ENCODE data around the gene ST3GAL2. TPM values are rescaled to one million over a fixed set of nuclear protein-coding genes. Genes with fewer than 3 reads are reported as not detected.
A peak's percentile ranks its signal among the peaks of the same experiment; 100 is the strongest.

ST3GAL2 gene, protein sequence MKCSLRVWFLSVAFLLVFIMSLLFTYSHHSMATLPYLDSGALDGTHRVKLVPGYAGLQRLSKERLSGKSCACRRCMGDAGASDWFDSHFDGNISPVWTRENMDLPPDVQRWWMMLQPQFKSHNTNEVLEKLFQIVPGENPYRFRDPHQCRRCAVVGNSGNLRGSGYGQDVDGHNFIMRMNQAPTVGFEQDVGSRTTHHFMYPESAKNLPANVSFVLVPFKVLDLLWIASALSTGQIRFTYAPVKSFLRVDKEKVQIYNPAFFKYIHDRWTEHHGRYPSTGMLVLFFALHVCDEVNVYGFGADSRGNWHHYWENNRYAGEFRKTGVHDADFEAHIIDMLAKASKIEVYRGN
- total RNA-seq (2012; rRNA removed), result 20.8 and 22.5 TPM in 2 replicates

DNA sequence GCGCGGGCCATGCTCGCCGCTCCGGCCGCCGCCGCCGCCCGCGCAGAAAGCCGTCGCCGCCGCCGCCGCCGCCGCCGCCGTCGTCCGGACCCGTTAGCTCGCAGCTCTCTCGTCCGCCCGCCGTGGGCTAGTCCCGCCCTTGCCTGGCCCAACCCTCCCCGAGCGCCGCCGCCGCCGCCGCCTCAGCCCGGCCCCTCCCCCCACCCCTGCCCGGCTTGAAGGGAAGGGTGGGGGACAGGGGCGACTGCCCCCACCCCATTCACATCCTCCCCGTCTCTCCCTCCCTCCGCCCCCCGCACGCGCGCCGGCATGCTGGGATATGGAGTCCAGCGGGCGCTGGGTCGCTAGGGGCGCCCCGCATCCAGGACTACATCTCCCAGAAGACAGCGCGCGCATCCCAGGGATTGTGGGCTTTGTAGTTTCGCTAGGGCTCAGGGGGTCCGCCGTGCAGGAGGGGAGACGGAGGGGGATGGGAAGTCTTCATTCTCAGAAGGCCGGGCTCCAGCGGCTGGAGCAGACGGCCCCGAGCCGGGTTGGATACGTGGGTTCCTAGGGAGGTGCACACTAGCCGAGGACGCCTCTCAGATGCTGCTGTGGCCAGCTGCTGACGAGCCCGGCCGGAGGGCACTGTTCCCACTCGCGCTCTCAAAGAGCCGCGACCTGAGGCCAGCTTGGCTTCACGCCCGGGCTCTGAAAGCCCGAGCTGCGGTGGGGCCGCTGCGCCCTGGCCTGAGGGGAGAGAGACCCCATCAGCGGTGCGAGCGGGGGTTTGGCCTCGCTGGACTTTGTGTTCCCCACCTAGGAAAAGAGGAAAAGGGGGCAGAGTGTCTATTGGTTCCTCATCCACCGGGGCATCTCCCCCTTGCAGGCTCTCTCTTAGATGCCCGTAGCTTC is at the start of gene ST3GAL2:
Gene ST3GAL2, minus strand, starts transcription at position 132 of the 894 bp plus-strand sequence. CDS start 40,570 bp downstream, outside the sequence.
- Histone ChIP-seq H3K9me3 (replicated peaks; ENCODE audit: low read length) (no peaks in the 10 kb centered on the region), H3K9ac (ENCODE audit: low read depth, low read length) (peak within 1 kb of the TSS; percentile 80), H3K4me3 (ENCODE audit: low read length) (peak within 1 kb of the TSS; percentile 87)

DNA sequence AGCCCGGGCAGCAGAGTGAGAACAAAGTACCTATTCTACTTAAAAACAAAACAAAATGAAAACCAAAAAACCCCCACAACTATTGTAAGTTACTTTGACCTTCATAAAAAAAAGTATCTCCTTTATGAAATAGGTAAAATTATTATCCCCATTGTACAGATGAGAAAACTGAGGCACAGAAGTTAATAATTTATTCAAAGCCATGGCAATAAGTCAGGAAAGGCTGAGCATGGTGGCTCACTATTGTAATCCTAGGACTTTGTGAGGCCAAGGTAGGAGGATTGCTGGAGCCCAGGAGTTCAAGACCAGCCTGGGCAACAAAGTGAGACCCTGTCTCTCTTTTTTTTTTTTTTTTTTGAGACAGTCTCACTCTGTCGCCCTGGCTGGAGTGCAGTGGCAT is 46.0 kb upstream of the ST3GAL2 start:
- H3K9ac ChIP-seq (ENCODE audit: low read depth, low read length), result no peak overlapping the region
- no peaks in the 10 kb centered on the region for H3K9me3 ChIP-seq (replicated peaks; ENCODE audit: low read length)
- no peak overlapping the region for H3K4me3 ChIP-seq (ENCODE audit: low read length)
- no peak overlapping the region for H3K4me2 ChIP-seq (ENCODE audit: low read length)
- H3K27me3 ChIP-seq (ENCODE audit: control insufficient read depth, insufficient read depth, low read length), result no peaks in the 10 kb centered on the region
- peaks cover 20% of the 10 kb centered on the region for H3K4me1 ChIP-seq (ENCODE audit: control insufficient read depth, insufficient read depth, low read length)
- H3K36me3 ChIP-seq (ENCODE audit: insufficient read depth, low read length), result peaks cover 20% of the 10 kb centered on the region

More for the DNA sequence above, at the start of gene ST3GAL2:
- H3K4me1 ChIP-seq (ENCODE audit: control insufficient read depth, insufficient read depth, low read length), result peaks cover 29% of the 10 kb centered on the region
- H3K4me2 ChIP-seq (ENCODE audit: low read length), result peak within 1 kb of the TSS; percentile 97
- H3K36me3 ChIP-seq (ENCODE audit: insufficient read depth, low read length), result peaks cover 7% of the 10 kb centered on the region
- no peaks in the 10 kb centered on the region for H3K27me3 ChIP-seq (ENCODE audit: control insufficient read depth, insufficient read depth, low read length)

DNA sequence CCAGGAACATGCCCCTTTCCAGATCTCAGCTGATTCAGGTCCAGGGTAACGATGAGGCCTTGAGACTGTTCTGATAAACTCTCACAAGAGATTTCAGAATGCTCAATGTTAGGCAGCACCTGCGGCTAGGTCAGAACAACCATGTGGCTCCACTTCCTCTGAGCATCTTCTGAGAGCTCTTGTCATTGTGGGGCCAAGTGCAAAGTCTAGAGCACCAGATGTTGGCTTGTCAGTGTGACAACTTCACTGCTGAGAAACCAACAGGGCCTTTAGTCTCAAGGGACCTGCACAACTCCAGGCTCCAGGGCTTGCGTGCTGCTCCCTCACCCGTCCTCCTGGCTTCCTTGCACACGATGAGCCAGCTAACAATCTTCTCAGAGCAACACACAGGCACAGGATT is 44.5 kb upstream of the ST3GAL2 start:
- H3K36me3 ChIP-seq (ENCODE audit: insufficient read depth, low read length), result peaks cover 35% of the 10 kb centered on the region
- H3K4me3 ChIP-seq (ENCODE audit: low read length), result no peak overlapping the region
- H3K9ac ChIP-seq (ENCODE audit: low read depth, low read length), result no peak overlapping the region
- peaks cover 15% of the 10 kb centered on the region for H3K4me1 ChIP-seq (ENCODE audit: control insufficient read depth, insufficient read depth, low read length)
- H3K9me3 ChIP-seq (replicated peaks; ENCODE audit: low read length), result no peaks in the 10 kb centered on the region
- no peaks in the 10 kb centered on the region for H3K27me3 ChIP-seq (ENCODE audit: control insufficient read depth, insufficient read depth, low read length)
- H3K4me2 ChIP-seq (ENCODE audit: low read length), result no peak overlapping the region

DNA sequence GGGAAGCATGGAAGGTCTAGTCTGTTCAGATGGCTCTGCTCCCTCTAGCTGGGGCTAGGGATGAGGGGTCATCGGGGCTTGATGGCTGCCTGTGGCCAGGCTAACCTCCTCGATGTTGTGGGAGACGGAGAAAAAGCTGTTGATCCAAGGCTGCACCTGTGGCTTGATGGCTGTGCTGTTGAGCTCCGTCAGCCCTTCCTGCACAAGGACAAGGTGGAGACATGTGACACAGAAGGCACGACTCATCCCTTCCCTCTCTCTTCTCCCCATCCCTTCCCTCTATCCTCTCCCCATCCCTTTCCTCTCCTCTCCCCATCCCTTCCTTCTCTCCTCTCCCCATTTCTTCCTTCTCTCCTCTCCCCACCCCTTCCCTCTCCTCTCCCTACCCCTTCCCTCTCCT is 43.7 kb upstream of the ST3GAL2 start:
- Histone ChIP-seq H3K4me3 (ENCODE audit: low read length) (no peak overlapping the region), H3K9ac (ENCODE audit: low read depth, low read length) (no peak overlapping the region), H3K27me3 (ENCODE audit: control insufficient read depth, insufficient read depth, low read length) (no peaks in the 10 kb centered on the region), H3K36me3 (ENCODE audit: insufficient read depth, low read length) (peaks cover 42% of the 10 kb centered on the region), H3K4me1 (ENCODE audit: control insufficient read depth, insufficient read depth, low read length) (peaks cover 15% of the 10 kb centered on the region), H3K4me2 (ENCODE audit: low read length) (peak overlapping the region; percentile 11), H3K9me3 (replicated peaks; ENCODE audit: low read length) (no peaks in the 10 kb centered on the region)

DNA sequence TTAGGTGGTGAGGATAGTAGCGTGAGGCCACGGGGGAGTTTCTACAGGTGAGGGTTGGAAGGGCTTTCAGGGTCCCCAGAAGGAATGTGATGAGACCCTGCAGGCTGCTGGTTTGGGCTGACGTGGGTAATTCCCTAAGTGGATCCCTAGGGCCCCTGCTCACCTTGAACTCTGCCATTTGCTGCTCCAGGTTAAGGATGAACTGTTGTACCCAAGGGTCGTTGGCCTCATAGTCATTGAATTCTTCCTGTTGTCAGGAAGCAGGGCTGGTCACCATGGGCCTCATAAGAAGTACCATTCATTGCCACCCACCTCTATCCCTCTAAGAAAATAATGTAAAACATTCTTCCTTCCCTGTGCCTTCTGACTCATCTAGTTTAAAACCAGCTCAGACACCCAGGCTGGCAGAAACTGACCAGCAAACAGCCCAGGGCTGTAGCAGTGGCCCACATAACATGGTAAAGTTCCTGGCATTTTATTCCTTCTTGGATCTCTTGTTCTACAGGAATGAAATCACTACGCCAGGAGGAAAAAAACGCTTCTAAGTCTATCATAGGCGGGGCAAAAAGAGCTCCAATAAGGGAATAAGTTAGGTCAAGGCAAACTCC is 43.1 kb upstream of the ST3GAL2 start:
- peak overlapping the region; percentile 11 for H3K4me2 ChIP-seq (ENCODE audit: low read length)
- peaks cover 15% of the 10 kb centered on the region for H3K4me1 ChIP-seq (ENCODE audit: control insufficient read depth, insufficient read depth, low read length)
- no peaks in the 10 kb centered on the region for H3K9me3 ChIP-seq (replicated peaks; ENCODE audit: low read length)
- peaks cover 42% of the 10 kb centered on the region for H3K36me3 ChIP-seq (ENCODE audit: insufficient read depth, low read length)
- H3K4me3 ChIP-seq (ENCODE audit: low read length), result no peak overlapping the region
- H3K27me3 ChIP-seq (ENCODE audit: control insufficient read depth, insufficient read depth, low read length), result no peaks in the 10 kb centered on the region
- no peak overlapping the region for H3K9ac ChIP-seq (ENCODE audit: low read depth, low read length)

DNA sequence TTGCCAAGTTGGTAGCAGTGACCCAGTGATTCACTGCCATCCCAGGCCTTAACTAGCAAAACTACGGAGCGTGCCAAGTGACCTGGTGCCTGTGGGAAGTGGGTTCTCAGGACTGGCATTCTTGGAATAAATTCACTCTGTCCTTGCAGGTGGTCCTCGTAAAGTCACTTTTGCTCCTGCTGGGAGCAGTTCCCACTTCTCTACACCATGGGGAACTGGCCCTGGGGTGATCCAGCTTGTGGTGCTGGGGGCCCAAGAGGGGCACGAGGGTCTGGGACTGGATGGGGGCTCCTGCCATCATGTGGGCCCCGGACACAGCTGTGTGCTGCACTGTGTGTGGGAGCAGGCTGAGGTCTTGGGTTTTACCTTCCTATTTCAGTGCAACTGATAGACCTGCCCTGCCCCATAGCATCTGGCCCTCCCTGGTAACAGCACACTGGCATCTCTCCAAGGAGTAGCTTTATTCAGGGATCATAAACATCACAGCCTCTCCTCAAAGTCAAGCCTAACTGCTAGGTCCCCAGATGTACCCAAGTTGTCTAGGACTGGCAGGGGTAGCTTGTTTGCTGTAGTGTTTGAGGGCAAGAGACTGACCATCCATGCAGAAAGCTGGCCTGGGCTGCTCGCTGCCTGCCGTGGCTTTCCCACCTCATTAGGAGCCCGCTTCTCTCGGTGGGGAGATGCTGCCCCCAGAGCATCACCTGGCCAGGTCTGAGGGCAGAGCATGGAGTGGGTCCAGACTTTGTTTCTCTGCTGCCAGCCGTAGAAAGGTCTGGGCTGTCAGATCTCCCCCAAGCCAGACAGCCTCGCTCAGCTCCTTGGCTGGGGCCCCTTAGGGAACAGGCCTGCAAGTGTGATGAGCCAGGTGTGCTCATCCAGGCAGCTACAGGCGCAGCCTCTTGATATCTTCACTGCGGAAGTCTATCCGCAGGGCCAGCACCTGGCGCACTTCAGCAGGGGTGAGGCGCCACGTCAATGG is 41.5 kb upstream of the ST3GAL2 start:
- Histone ChIP-seq H3K4me3 (ENCODE audit: low read length) (no peak overlapping the region), H3K4me2 (ENCODE audit: low read length) (no peak overlapping the region), H3K9ac (ENCODE audit: low read depth, low read length) (no peak overlapping the region), H3K36me3 (ENCODE audit: insufficient read depth, low read length) (peaks cover 42% of the 10 kb centered on the region), H3K4me1 (ENCODE audit: control insufficient read depth, insufficient read depth, low read length) (peaks cover 25% of the 10 kb centered on the region), H3K27me3 (ENCODE audit: control insufficient read depth, insufficient read depth, low read length) (no peaks in the 10 kb centered on the region), H3K9me3 (replicated peaks; ENCODE audit: low read length) (no peaks in the 10 kb centered on the region)

DNA sequence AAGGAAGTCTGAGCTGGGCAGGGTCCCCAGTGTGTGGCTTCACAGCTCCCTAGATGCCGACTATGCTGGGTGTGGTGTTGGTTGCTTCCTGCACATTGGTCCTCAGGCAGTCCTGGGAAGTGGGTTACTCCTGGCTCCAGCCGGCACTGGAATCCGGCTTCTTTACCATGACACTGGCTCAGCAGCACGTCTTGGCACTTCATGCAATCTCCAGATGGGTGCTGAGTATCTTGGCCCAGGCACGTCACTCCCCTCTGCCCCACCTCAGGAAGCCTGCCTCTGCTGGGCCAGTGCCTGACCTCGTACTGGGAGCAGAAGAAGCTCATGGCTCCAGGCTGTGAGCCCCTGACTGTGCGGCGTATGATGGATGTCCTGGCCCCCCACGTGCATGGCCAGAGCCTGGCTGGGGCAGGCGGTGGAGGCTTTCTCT is 40.0 kb upstream of the ST3GAL2 start:
- Histone ChIP-seq H3K9me3 (replicated peaks; ENCODE audit: low read length) (no peaks in the 10 kb centered on the region), H3K9ac (ENCODE audit: low read depth, low read length) (no peak overlapping the region), H3K4me3 (ENCODE audit: low read length) (no peak overlapping the region), H3K36me3 (ENCODE audit: insufficient read depth, low read length) (peaks cover 42% of the 10 kb centered on the region), H3K27me3 (ENCODE audit: control insufficient read depth, insufficient read depth, low read length) (no peaks in the 10 kb centered on the region), H3K4me1 (ENCODE audit: control insufficient read depth, insufficient read depth, low read length) (peaks cover 25% of the 10 kb centered on the region), H3K4me2 (ENCODE audit: low read length) (no peak overlapping the region)

DNA sequence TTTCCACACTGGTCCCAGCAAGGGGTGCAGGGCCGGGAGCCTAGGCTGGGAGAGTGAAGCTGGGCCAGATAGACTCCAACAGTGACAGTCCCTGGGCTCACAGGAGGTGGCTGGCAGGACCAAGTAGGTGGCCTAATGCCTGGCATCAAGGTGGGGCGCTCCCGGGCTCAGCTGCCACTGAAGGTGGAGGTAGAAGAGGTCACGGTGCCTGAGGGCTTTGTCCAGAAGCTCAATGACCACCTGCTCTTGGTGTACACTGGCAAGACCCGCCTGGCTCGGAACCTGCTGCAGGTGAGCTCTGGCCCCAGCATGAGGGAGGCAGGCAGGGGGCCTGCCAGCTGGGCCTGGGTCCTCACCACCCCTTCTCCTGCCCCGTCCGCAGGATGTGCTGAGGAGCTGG is 39.3 kb upstream of the ST3GAL2 start:
- H3K9ac ChIP-seq (ENCODE audit: low read depth, low read length), result no peak overlapping the region
- no peaks in the 10 kb centered on the region for H3K27me3 ChIP-seq (ENCODE audit: control insufficient read depth, insufficient read depth, low read length)
- H3K36me3 ChIP-seq (ENCODE audit: insufficient read depth, low read length), result peaks cover 42% of the 10 kb centered on the region
- H3K4me2 ChIP-seq (ENCODE audit: low read length), result no peak overlapping the region
- peaks cover 25% of the 10 kb centered on the region for H3K4me1 ChIP-seq (ENCODE audit: control insufficient read depth, insufficient read depth, low read length)
- H3K4me3 ChIP-seq (ENCODE audit: low read length), result no peak overlapping the region
- no peaks in the 10 kb centered on the region for H3K9me3 ChIP-seq (replicated peaks; ENCODE audit: low read length)

DNA sequence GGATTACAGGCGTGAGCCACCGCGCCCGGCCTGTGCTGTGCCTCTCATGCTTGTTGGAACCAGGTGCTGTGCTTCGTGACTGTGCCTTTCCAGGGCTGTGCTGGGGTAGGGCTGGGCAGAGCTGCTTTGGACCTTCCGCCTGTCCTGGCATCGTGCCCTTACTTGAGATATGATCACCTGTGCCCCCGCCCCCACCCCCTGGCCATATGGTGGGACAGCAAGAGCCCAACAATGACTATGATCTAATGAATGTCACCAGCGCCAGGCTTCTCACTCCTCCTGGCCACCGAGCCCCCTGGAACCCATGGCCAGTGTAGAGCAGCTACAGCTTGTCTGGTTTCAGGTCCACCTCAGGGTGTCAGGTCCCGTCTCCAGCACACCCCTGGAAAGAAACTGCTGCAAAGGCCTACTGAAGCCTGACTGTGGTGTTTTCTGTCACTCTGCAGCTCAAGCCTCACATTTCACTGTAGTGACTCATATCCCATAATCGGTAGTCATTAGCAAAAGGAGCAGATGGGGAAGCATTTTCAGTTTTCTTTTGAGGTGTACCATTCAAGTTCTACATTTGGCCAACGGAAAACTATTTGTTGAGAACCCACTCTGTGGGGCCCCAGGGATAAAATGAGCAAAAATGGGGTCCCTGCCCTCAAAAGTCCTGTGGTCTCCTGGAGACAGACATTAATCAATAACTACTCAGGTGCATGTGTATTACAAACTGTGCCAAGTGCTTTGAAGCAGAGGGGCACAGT is 37.5 kb upstream of the ST3GAL2 start:
- Histone ChIP-seq H3K27me3 (ENCODE audit: control insufficient read depth, insufficient read depth, low read length) (no peaks in the 10 kb centered on the region), H3K4me2 (ENCODE audit: low read length) (peak overlapping the region; percentile 44), H3K4me3 (ENCODE audit: low read length) (no peak overlapping the region), H3K4me1 (ENCODE audit: control insufficient read depth, insufficient read depth, low read length) (peaks cover 12% of the 10 kb centered on the region), H3K9me3 (replicated peaks; ENCODE audit: low read length) (no peaks in the 10 kb centered on the region), H3K9ac (ENCODE audit: low read depth, low read length) (peak overlapping the region; percentile 71), H3K36me3 (ENCODE audit: insufficient read depth, low read length) (peaks cover 38% of the 10 kb centered on the region)
